ENCODE measurements around the gene SLC25A12. TPM values are rescaled to one million over a fixed set of nuclear protein-coding genes. Genes with fewer than 3 reads are reported as not detected.

SLC25A12 gene
- polyA plus RNA-seq, 2 of the 4 experiments (the other 2 are of a cell fraction), result 12.5 to 26.8 TPM

- no peak for FAIRE-seq
- no peaks in the 10 kb centered on the region for H3K4me1 ChIP-seq
- ATAC-seq, result no peak
- no peak overlapping the region for H3K4me3 ChIP-seq
- no peak for DNase-seq (ENCODE audit: low read depth in 1 of 2, low spot score in 1 of 2)
- ChIA-PET CTCF (interaction anchor here (1.3 to 1.5 kb wide), 3 partner anchors 14 to 379 kb away, joined by 3 read pairs; no protein-coding TSS in a partner anchor), POLR2A (no interaction called here)
- H3K9me3 ChIP-seq, result no peaks in the 10 kb centered on the region
- 97% methylated on average over 4 of the region's 4 CpGs for WGBS (ENCODE audit: missing lambda C conversion rate)
- TF ChIP-seq CTCF (IDR thresholded peaks at IDR 0.05) (no peak), JUN (IDR thresholded peaks at IDR 0.05) (no peak), FOSB (CRISPR knock-in tag; IDR thresholded peaks at IDR 0.05) (no peak), HES2 (IDR thresholded peaks at IDR 0.05) (no peak), JUNB (IDR thresholded peaks at IDR 0.05) (no peak), CBX2 (IDR thresholded peaks at IDR 0.05; ENCODE audit: borderline replicate concordance, low read depth) (no peak), RCOR1 (IDR thresholded peaks at IDR 0.05; ENCODE audit: low read depth, low read length) (no peak), ZFP36 (IDR thresholded peaks at IDR 0.05; ENCODE audit: borderline replicate concordance, partially characterized antibody) (no peak), RNF2 (IDR thresholded peaks at IDR 0.05; ENCODE audit: borderline replicate concordance, low read depth) (no peak), NR3C1 (IDR thresholded peaks at IDR 0.05) (no peak), SMC3 (IDR thresholded peaks at IDR 0.05) (no peak), FOXS1 (CRISPR knock-in tag; IDR thresholded peaks at IDR 0.05) (no peak), MAFK (IDR thresholded peaks at IDR 0.05; ENCODE audit: partially characterized antibody) (no peak), RFX5 (IDR thresholded peaks at IDR 0.05) (no peak), PBX3 (IDR thresholded peaks at IDR 0.05) (no peak), POLR2AphosphoS2 (conservative IDR thresholded peaks at IDR 0.05; ENCODE audit: low read length) (no peak), NFE2L2 (conservative IDR thresholded peaks at IDR 0.05; ENCODE audit: low read length) (no peak), ZC3H11A (IDR thresholded peaks at IDR 0.05) (no peak), BHLHE40 (IDR thresholded peaks at IDR 0.05; ENCODE audit: low read depth, low read length) (no peak), KDM5A (IDR thresholded peaks at IDR 0.05) (no peak)
- no peak overlapping the region for H3K27ac ChIP-seq
- no peak overlapping the region for H3K4me2 ChIP-seq
Measured at GRCh38 chr2:171735991-171736710, 157.9 kb downstream of the SLC25A12 start.

Small RNAs within 50 kb of the gene (small RNA-seq; reads per million reads assigned to genes)
- 0 to 0.26 (median 0) reads per million in 6 experiments for gene RNU6-182P

Other genes starting within 250 kb of the SLC25A12 start
- gene DYNC1I2, start 206.8 kb downstream of the SLC25A12 start, polyA plus RNA-seq (2011; rRNA removed), result 137 and 150 TPM in 2 replicates
- 87.6 to 94.7 TPM (median 88.1 TPM) in 3 replicates for gene DYNC1I2, start 206.8 kb downstream of the SLC25A12 start, polyA plus RNA-seq (2017; fragmentation: RNase III; extraction: RNeasy Plus Mini Kit Qiagen cat#74134 plus additional on column Dnase treatment)
- gene HAT1, start 28.2 kb upstream of the SLC25A12 start, polyA plus RNA-seq (2011; rRNA removed), result 99.1 and 139 TPM in 2 replicates
- 93.6 to 95.4 TPM (median 94.3 TPM) in 3 replicates for gene HAT1, start 28.2 kb upstream of the SLC25A12 start, polyA plus RNA-seq (2017; fragmentation: RNase III; extraction: RNeasy Plus Mini Kit Qiagen cat#74134 plus additional on column Dnase treatment)
- 10.4 and 13.3 TPM in 2 replicates for gene METAP1D, start 105.7 kb upstream of the SLC25A12 start, polyA plus RNA-seq (2011; rRNA removed)
- 6.6 to 7.3 TPM (median 6.9 TPM) in 3 replicates for gene METAP1D, start 105.7 kb upstream of the SLC25A12 start, polyA plus RNA-seq (2017; fragmentation: RNase III; extraction: RNeasy Plus Mini Kit Qiagen cat#74134 plus additional on column Dnase treatment)
- 0.53 and 1.1 TPM in 2 replicates for gene DLX1, start 191.3 kb upstream of the SLC25A12 start, polyA plus RNA-seq (2011; rRNA removed)
- 2.4 to 2.9 TPM (median 2.5 TPM) in 3 replicates for gene DLX1, start 191.3 kb upstream of the SLC25A12 start, polyA plus RNA-seq (2017; fragmentation: RNase III; extraction: RNeasy Plus Mini Kit Qiagen cat#74134 plus additional on column Dnase treatment)
- 0.04 TPM in 2 replicates for gene DLX2, start 208.7 kb upstream of the SLC25A12 start, polyA plus RNA-seq (2011; rRNA removed)
- 0.17 to 0.25 TPM (median 0.19 TPM) in 3 replicates for gene DLX2, start 208.7 kb upstream of the SLC25A12 start, polyA plus RNA-seq (2017; fragmentation: RNase III; extraction: RNeasy Plus Mini Kit Qiagen cat#74134 plus additional on column Dnase treatment)